Hepatocyte (in vitro differentiated cells): ENCODE results near the gene C10orf120. TPM values are rescaled to one million over a fixed set of nuclear protein-coding genes. Genes with fewer than 3 reads are reported as not detected.

ENCODE experiments used
- DNase-seq: peaks from one replicate; pipeline ENCODE4 v3.0.0-alpha.2; 2016; ENCODE audit warnings: low spot score
- H2AFZ ChIP-seq: fragments of 200-600 bp; sonication (generic); 2 replicates; pipeline ENCODE4 v1.6.0; 2016; ENCODE audit warnings: antibody characterized with exemption, mild to moderate bottlenecking
- H3K27ac ChIP-seq: fragments of 200-600 bp; sonication (generic); 2 replicates; pipeline ENCODE4 v1.5.1; 2016; ENCODE audit warnings: mild to moderate bottlenecking
- H3K27me3 ChIP-seq: fragments of 200-600 bp; sonication (generic); 2 replicates; pipeline ENCODE4 v1.6.1; 2016
- H3K36me3 ChIP-seq: fragments of 200-600 bp; sonication (generic); replicated peaks from 2 replicates; pipeline ENCODE4 v1.5.1; 2016; ENCODE audit warnings: low read depth; ENCODE audit not compliant: insufficient read depth
- H3K4me1 ChIP-seq: fragments of 200-600 bp; sonication (generic); 2 replicates; pipeline ENCODE4 v1.5.1; 2016; ENCODE audit warnings: mild to moderate bottlenecking, moderate library complexity; ENCODE audit not compliant: insufficient read depth
- H3K4me2 ChIP-seq: fragments of 200-600 bp; sonication (generic); 2 replicates; pipeline ENCODE4 v1.6.0; 2016
- H3K4me3 ChIP-seq: fragments of 200-600 bp; sonication (generic); 2 replicates; pipeline ENCODE4 v1.5.1; 2016; ENCODE audit warnings: mild to moderate bottlenecking
- H3K79me2 ChIP-seq: fragments of 200-600 bp; sonication (generic); 2 replicates; pipeline ENCODE4 v1.6.0; 2017; ENCODE audit warnings: mild to moderate bottlenecking
- H3K9me2 ChIP-seq: fragments of 200-600 bp; sonication (generic); replicated peaks from 2 replicates; pipeline ENCODE4 v1.6.0; 2017; ENCODE audit warnings: mild to moderate bottlenecking; ENCODE audit not compliant: insufficient read depth
- H3K9me3 ChIP-seq: fragments of 200-600 bp; sonication (generic); 2 replicates; pipeline ENCODE4 v1.5.1; 2016; ENCODE audit warnings: low read depth, mild to moderate bottlenecking
- H4K20me1 ChIP-seq: fragments of 200-600 bp; sonication (generic); 2 replicates; pipeline ENCODE4 v1.6.0; 2016; ENCODE audit warnings: mild to moderate bottlenecking; ENCODE audit not compliant: insufficient read depth, poor library complexity, severe bottlenecking
- CTCF ChIP-seq: fragments of 200-600 bp; sonication (generic); IDR thresholded peaks from 2 replicates; pipeline ENCODE4 v1.5.1; 2016; ENCODE audit warnings: antibody characterized with exemption, mild to moderate bottlenecking; ENCODE audit not compliant: poor library complexity
- EZH2 ChIP-seq: fragments of 200-600 bp; sonication (generic); IDR thresholded peaks from 2 replicates; pipeline ENCODE4 v1.6.1; 2016; ENCODE audit warnings: antibody characterized with exemption, mild to moderate bottlenecking, borderline replicate concordance
- EZH2phosphoT487 ChIP-seq: fragments of 200-600 bp; sonication (generic); IDR thresholded peaks from one replicate; pipeline ENCODE4 v1.6.1; 2018; ENCODE audit warnings: antibody characterized with exemption, mild to moderate bottlenecking, low read depth, moderate library complexity; ENCODE audit not compliant: unreplicated experiment, severe bottlenecking
- WGBS: methylation state at CpG from one replicate; pipeline ENCODE4 v1.1.6; 2016; ENCODE audit warnings: low lambda C conversion rate; ENCODE audit errors: missing lambda C conversion rate; 5-methylcytosine and 5-hydroxymethylcytosine counted together
- polyA plus RNA-seq: library from polyadenylated mRNA; unstranded; fragments of >200 nt; fragmentation: Nextera tagmentation; extraction: Ambion mirVana; gene quantifications from 2 replicates; pipeline ENCODE4 v1.2.1, GENCODE V29; 2016
- total RNA-seq: library from RNA; depleted of rRNA; stranded (reverse); fragments of >200 nt; gene quantifications from 2 replicates; pipeline ENCODE4 v1.2.3, GENCODE V29; 2014

C10orf120 gene
- total and polyA plus RNA-seq, 2 experiments from 2014 or later: not detected

GRCh38 chr10:122715576-122715975, 15.9 kb upstream of the C10orf120 start:
- H3K36me3 ChIP-seq: no peaks in the 10 kb centered on the region
- TF ChIP-seq CTCF (no peak), EZH2phosphoT487 (no peak), EZH2 (no peak)
- H2AFZ ChIP-seq: no peak overlapping the region
- H3K9me3 ChIP-seq: no peaks in the 10 kb centered on the region
- H3K27me3 ChIP-seq: peaks cover 41% of the 10 kb centered on the region
- H4K20me1 ChIP-seq: no peaks in the 10 kb centered on the region
- no peaks in the 10 kb centered on the region for H3K9me2 ChIP-seq
- no peak overlapping the region for H3K4me3 ChIP-seq
- no peak overlapping the region for H3K27ac ChIP-seq
- H3K4me1 ChIP-seq: no peaks in the 10 kb centered on the region
- no peak for DNase-seq
- WGBS: 79% methylated on average over 9 of the region's 9 CpGs
- no peaks in the 10 kb centered on the region for H3K79me2 ChIP-seq
- H3K4me2 ChIP-seq: no peak overlapping the region

GRCh38 chr10:122713091-122713885, 13.6 kb upstream of the C10orf120 start:
- Histone ChIP-seq H3K4me3 (no peak overlapping the region), H3K36me3 (no peaks in the 10 kb centered on the region), H3K27ac (no peak overlapping the region), H3K9me2 (no peaks in the 10 kb centered on the region), H3K27me3 (peaks cover 48% of the 10 kb centered on the region), H4K20me1 (no peaks in the 10 kb centered on the region), H3K4me2 (no peak overlapping the region), H3K79me2 (no peaks in the 10 kb centered on the region), H3K4me1 (no peaks in the 10 kb centered on the region), H3K9me3 (no peaks in the 10 kb centered on the region), H2AFZ (no peak overlapping the region)
- no peak for DNase-seq
- TF ChIP-seq EZH2phosphoT487 (no peak), EZH2 (no peak), CTCF (no peak)
- WGBS: 59% methylated on average over 7 of the region's 7 CpGs

GRCh38 chr10:122710576-122710975, 10.9 kb upstream of the C10orf120 start:
- Histone ChIP-seq H3K9me2 (no peaks in the 10 kb centered on the region), H3K36me3 (no peaks in the 10 kb centered on the region), H3K27ac (no peak overlapping the region), H3K27me3 (peaks cover 41% of the 10 kb centered on the region), H4K20me1 (no peaks in the 10 kb centered on the region), H3K79me2 (no peaks in the 10 kb centered on the region), H3K4me1 (no peaks in the 10 kb centered on the region), H3K9me3 (no peaks in the 10 kb centered on the region), H3K4me3 (no peak overlapping the region), H2AFZ (no peak overlapping the region), H3K4me2 (no peak overlapping the region)
- no peak for DNase-seq
- TF ChIP-seq EZH2 (no peak), EZH2phosphoT487 (no peak), CTCF (no peak)
- 74% methylated on average over 1 of the region's 1 CpG for WGBS
